IPS DF 19.7 (cell line): ENCODE measurements around the gene TRMU.
"Not testable (repeated sequence)": the region's sequence is repeated elsewhere in the genome, so short reads cannot be mapped to it uniquely, and the experiment has no call there.

Source experiments
- DNase-seq: peaks from one replicate; pipeline ENCODE4 v3.0.0-alpha.2; 2013; ENCODE audit warnings: low read depth, low spot score

The TRMU gene

GRCh38 chr22:46382524-46382923 is 47.0 kb downstream of the TRMU start:
- DNase-seq = no peak

- DNase-seq = no peak
These were observed 50.8 kb downstream of the TRMU start for GRCh38 chr22:46386312-46386711.

DNA sequence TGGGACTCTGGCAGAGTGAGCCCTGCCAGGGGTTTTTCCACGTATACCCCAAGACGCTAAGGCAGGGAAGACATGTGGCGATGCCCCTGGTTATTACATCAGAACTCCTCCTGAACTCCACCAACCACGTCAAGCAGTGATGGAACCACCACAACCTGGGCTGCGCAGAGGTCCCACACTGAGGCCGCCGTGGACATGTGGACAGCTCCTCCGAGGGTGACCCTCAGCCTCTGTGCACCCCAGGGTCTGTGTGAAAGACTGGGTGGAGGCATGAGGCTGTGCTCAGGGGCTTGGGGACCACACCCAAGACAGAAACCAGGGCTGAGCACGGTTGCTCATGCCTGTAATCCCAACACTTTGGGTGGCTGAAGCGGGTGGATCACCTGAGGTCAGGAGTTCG is 52.2 kb downstream of the TRMU start:
- DNase-seq = no peak

DNA sequence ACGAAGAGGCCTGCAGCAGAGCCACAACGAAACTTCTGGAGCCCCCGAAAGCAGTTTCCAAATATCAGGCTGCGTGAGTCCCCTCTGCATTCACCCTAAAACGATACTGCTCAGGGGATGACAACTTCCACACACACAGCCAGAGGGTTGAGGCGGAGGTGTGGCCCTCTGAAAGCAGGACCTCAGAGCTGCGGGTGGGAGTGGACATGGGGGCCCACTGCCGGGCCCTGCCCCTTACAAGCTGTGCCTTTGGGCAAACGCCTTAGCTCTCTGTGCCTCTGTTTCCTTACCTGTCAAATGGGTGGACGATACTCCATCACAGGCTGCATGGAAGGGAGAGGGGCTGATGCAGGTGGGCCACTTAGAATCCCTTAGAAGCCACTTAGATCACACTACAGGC is 53.1 kb downstream of the TRMU start:
- no peak for DNase-seq

DNA sequence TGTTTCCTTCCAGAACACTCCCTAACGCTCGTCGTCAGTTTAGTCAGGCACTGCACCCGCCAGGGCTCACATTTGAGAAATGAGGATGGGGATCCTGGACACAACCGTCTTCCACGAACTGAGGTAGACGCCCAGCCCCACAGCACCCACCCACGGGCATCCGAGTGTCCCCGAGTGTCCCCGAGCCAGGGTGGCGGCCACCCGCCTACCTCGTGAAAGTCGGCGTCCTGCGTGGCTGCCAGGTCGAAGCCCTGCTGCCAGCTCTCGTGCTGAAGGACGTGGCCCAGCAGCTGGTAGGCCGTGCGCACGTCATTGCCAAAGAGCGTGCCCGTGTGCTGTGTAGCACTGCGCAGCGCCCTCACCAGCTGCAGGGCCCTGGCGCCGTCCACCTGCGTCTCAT is 53.6 kb downstream of the TRMU start:
- no peak for DNase-seq

DNA sequence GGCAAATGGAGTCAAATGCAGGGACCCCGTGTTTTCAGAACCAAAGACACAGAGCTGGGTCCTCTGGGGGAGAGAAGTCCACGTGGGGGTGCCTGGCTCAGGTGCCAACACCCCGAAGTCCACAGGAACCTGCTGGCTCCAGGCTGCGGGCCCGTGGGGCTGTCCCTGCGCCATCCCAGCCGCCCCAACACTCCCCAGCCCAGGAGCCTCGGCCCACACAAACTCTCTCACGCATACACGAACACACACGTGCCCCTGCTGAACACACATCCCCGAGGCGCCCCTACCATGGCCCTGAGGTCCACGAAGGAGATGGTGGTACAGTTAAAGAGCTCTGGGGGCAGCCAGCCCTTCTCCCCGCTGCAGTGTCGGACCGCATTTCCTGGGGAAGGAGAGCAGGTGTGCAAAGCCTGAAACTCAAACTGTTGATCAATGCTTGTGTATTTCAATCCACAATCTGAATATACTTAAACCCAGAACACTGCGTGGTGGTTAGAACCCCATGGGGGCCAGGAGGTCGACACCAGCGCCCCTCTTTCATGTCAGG is 54.7 kb downstream of the TRMU start:
- no peak for DNase-seq

GRCh38 chr22:46390652-46391301 is 55.3 kb downstream of the TRMU start:
- DNase-seq = no peak

- no peak for DNase-seq
These were observed 56.1 kb downstream of the TRMU start for GRCh38 chr22:46391486-46392136.

DNA sequence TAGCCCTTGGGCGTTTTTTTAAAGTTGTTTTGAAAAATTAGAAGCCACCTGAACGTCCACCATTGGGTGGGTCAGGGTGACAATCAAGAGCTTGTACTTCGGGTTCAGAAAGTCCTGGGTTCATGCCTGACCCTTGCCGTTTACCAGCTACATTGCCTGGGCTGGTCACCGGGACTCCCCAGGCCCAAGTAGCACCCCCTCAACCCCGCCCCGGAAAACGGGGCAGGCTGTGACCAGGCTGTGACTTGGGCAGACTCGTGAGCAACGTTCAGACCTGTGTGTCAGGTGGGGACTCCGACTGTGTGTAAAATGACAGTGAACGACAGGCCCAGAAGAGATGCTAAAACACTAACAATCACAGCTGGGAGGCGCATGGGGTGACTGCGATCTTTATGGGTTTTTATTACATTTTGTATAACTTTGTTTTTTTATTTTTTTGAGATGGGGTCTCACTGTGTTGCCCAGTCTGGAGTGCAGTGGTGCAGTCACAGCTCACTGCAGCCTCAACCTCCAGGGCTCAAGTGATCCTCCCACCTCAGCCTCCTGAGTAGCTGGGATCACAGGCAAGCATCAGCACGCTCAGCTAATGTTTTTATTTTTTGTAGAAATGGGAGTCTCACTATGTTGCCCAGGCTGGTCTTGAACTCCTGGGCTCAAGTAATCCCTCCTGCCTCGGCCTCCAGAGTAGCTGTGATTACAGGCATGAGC is 56.8 kb downstream of the TRMU start:
- no peak for DNase-seq

DNA sequence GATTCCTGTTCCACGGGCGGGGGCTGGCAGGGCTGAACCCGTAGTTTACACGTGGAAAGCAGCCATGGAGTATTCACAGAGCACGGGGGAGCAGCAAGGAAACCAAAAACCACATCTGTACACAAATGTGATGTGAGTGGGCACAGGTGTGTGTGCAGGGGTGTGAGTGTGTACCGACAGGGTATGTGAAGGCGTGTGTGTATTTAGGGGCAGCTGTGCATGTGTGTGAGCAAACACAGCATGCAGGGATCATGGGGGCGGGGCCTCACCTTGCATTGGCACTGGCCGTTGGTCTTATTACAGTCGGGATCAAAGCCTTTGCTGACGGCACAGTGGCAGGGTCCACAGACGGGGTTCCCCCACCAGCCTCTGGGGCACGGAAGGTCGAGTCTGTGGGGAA is 58.4 kb downstream of the TRMU start:
- DNase-seq = no peak

DNA sequence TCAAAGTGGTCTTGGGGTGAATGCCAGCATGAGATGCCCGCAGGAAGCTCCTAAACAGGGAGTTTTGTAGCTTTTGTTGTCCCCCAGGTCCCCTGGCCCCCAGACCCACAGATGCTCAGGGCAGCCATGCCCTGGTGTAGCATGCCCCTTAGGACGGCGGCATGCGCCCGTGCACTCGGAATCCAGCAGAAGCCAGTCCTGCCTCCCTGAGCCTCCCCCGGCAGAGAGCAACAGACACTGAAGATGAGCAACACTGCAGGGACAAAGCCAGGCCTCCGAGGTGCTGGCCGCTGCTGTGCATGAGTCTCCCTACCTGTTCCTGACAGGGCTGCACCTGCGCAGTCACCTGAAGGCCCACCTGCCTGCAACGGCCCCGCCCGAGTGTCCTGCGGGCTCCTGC is 59.1 kb downstream of the TRMU start:
- DNase-seq = no peak

GRCh38 chr22:46395145-46395544 is 59.6 kb downstream of the TRMU start:
- DNase-seq = no peak

DNA sequence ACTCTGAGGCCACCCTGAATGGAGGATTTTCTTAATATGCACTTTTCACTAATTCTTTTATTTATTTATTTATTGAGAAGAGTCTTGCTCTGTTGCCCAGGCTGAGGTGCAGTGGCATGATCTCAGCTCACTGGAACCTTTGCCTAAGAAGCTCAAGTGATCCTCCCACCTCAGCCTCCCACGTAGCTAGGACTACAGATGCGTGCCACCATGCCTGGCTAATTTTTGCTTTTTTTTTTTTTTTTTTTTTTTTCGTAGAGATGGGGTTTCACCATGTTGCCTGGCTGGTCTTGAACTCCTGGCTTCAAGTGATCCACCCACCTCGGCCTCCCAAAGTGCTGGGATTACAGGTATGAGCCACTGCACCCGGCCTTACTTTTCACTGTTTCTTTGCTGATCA is 61.5 kb downstream of the TRMU start:
- DNase-seq = not testable (repeated sequence)

DNA sequence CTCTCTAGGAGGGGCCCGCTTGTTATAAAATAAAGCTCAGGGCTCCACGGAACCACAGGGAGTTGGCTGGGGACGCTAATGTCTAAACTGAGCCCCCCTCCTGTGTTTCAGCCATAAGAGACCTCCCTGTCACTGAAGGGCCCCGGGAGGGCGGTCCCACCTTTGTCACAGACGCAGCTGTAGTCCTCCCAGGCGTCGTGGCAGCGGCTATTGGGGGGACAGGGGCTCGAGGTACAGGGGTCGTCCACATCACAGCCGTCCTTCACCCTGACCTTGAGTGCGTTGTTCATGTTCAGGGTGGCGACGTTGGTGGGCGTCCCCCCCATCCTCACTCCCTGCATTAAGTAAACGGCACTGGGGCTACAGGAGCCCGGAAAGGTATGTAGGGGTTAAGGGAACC is 62.0 kb downstream of the TRMU start:
- no peak for DNase-seq

- DNase-seq = no peak
These were observed 62.4 kb downstream of the TRMU start for GRCh38 chr22:46397951-46398350.

DNA sequence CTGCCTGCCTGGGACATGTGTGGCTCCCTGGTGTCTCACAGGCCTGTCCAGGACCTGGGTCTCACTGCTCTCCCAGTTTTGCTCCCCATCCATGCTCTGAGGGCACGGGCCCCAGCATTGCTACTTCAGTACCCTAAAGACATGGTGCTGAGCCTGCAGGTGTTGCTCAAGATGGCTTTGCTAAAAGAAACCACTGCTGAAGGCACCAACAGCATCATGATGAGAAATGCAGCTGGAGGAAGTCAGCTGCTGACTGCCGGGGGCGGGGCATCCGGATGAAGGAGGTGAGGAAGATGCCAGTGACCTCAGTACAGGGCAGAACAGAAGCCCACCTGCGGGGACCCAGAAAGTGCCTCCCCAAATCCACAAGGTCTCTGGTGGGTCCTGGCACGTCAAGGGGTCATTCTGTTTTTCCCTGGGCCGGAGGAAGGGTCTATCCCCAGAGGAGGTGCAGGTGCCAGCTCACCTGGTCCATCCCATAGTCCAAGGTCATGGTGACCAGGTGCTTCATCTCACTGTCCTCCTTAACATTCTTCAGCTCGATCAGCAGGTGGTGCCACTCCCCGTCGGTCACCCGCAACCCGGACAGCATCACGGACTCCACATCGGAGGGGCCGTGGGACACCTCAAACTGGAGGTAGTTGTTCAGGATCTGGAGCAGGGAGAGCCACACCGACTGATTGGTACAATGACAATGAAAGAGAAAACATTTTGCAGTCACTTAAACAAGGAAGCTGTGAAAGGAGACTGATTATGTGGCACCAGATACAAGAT is 63.9 kb downstream of the TRMU start:
- DNase-seq = no peak

- no peak for DNase-seq
These were observed 65.9 kb downstream of the TRMU start for GRCh38 chr22:46401370-46401769.

DNA sequence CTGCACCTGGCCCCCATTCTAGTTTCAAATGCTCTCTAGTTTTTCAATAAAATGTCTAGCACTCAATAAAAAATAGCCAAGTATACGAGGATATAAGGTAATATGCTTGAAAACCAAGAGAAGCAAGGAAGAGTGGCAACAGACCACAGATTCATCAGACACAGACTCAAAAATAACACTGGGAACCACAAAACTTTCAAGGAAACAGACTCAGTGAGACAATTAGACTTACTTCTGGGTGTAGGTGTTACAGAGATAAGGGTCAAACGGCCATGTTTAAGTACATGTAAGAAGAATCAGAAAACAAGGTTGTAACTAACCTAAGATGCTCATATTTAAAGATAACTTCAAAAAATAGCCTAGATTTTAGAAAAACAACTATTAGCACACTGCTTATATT is 67.0 kb downstream of the TRMU start:
- no peak for DNase-seq

DNA sequence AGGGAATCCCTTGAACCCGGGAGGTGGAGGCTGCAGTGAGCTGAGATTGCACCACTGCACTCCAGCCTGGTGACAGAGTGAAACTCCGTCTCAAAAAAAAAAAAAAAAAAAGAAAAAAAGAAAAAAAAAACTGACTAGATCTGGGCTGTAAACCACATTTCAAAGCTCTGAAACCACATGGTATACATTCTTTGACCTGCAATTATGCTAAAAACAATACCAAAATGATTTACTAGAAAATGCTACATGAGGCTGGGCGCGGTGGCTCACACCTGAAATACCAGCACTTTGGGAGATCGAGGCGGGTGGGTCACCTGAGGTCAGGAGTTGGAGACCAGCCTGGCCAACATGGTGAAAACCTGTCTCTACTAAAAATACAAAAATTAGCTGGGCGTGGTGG is 68.4 kb downstream of the TRMU start:
- DNase-seq = not testable (repeated sequence)

DNA sequence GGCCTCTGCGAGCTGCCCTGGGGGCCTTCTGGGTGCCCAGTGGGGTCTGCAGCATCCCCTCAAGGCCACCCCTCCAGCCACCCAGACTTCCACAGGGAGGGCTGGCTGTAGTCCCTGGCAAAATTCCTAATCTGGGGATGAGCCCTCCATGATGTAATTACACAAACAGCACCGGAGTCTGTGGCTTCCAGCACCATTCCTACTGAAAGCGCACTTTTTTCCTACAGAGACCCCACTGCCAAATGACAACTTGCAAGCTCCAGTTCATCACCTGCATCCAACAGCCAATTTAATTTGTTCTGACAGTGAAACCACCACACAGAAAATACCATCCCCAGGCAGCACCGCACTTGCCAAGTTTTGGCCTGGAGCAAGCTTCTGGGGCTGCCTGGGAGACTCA is 70.4 kb downstream of the TRMU start:
- DNase-seq = no peak

DNA sequence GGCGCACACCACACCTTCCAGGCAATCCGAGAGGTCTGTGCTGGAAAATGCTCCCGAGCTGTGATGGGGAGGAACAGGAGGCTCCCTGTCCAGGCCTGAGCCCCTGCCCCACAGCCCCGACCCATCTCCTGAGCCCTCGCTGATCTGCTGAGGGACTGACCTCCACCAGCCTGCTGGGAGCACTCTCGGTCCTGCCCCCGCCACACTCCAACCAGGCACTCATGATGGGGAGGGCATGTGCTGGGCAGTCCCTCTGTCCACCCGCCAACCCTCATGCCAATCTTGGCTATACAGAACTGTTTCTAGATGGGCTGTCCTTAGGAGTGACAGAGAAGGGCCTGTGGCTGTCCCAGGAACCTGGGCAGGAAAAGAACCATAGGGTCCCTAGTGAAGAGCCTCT is 70.8 kb downstream of the TRMU start:
- no peak for DNase-seq

DNA sequence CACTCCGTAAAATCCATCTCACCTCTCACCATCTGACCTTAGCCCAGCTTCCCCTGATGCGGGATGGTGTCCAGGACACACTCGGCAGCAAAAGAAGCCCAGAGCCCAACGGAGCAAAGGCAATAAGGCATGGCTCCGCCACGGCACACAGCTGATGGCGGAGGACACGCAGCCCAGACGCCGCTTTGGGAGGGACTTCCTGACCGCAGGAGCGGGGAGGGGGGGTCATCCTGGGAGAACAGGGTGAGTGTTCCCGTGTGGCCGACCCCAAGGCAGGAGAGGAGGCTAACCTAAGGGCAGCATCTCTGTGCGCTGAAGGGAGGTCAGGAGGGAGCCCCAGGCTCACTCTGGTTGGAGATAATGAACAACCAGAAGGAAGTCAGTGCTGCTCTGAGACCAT is 71.3 kb downstream of the TRMU start:
- no peak for DNase-seq
